MG63 (cell line): ENCODE measurements around the gene CTNNBL1. TPM values are rescaled to one million over a fixed set of nuclear protein-coding genes. Genes with fewer than 3 reads are reported as not detected.
A peak's percentile ranks its signal among the peaks of the same experiment; 100 is the strongest.
"Not testable (repeated sequence)": the region's sequence is repeated elsewhere in the genome, so short reads cannot be mapped to it uniquely, and the experiment has no call there.

ENCODE experiments used
- DNase-seq: peaks from one replicate; pipeline ENCODE4 v3.0.0-alpha.2; 2020
- H3K27me3 ChIP-seq: fragments of 250-450 bp; sonication (Bioruptor Pico); 2 replicates; pipeline ENCODE4 v1.5.1; 2020; ENCODE audit warnings: mild to moderate bottlenecking, moderate library complexity
- H3K36me3 ChIP-seq: fragments of 250-450 bp; sonication (Bioruptor Pico); 2 replicates; pipeline ENCODE4 v1.5.1; 2020; ENCODE audit warnings: mild to moderate bottlenecking, moderate library complexity
- H3K4me3 ChIP-seq: fragments of 250-450 bp; sonication (Bioruptor Pico); 2 replicates; pipeline ENCODE4 v1.5.1; 2020; ENCODE audit warnings: mild to moderate bottlenecking, moderate library complexity
- H3K9me3 ChIP-seq: fragments of 250-450 bp; sonication (Bioruptor Pico); 2 replicates; pipeline ENCODE4 v1.5.1; 2020; ENCODE audit warnings: mild to moderate bottlenecking, moderate library complexity
- total RNA-seq: library from RNA; depleted of rRNA; stranded (reverse); fragments of >200 nt; shearing (Covaris generic); gene quantifications from 2 replicates; pipeline ENCODE4 v1.2.3, GENCODE V29; 2014; ENCODE audit warnings: low replicate concordance

CTNNBL1 gene
- total RNA-seq, 1 experiment from 2014 or later: 44.9 TPM

DNA sequence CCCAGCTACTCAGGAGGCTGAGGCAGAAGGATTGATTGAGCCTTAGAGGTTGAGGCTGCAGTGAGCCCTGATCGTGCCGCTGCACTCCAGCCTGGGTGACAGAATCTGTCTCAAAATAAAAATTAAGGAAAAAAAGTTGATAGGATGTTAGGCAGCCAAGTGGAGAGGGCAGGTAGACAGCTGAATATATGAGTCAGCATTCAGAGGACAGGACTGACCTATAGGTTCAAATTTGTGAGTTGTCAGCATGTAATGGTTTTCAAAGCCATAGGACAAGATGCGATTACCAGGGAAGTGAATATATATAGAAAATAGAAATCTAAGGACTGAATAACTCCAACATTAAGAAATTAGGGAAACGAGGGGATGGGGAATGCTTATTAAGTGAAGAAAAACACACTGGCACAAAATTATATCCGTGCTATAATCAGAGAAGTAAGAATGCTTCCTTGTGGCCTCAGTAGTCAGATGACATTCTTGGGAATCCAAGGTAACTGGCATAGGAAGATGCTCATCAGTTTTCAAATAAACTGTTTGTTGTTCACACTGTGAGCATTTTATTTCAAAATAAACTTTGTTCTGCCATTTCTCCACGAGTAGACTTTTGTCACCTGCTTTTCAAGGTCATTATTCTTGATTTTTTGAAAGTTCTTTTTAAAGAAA is 145.1 kb downstream of the CTNNBL1 start:
- Histone ChIP-seq H3K36me3 (peaks cover 10% of the 10 kb centered on the region), H3K27me3 (no peaks in the 10 kb centered on the region), H3K4me3 (no peak overlapping the region), H3K9me3 (peaks cover 2% of the 10 kb centered on the region; the same call in 1 of the 2 replicates)
- DNase-seq: no peak

DNA sequence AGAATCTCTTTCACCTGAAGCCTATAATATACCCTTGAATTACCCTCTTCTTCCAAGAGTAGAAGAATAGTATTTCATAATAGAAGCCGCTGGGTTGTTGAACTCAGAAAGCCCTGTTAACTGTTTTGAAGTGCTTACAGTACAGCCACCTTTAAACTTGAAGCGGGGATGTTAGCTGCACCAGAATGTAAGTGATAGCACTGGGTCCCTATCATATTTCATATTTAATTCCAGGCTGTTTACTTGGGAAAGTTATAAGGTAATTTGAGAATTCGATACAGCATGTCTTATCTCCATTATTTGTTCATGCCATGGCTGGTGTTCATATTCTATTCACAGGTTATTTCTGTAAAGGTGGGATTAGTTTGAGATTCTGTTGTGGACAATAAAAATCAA is 145.6 kb downstream of the CTNNBL1 start:
- no peaks in the 10 kb centered on the region for H3K27me3 ChIP-seq
- H3K36me3 ChIP-seq: peaks cover 10% of the 10 kb centered on the region
- H3K9me3 ChIP-seq: peaks cover 2% of the 10 kb centered on the region; the same call in 1 of the 2 replicates
- H3K4me3 ChIP-seq: no peak overlapping the region
- no peak for DNase-seq

DNA sequence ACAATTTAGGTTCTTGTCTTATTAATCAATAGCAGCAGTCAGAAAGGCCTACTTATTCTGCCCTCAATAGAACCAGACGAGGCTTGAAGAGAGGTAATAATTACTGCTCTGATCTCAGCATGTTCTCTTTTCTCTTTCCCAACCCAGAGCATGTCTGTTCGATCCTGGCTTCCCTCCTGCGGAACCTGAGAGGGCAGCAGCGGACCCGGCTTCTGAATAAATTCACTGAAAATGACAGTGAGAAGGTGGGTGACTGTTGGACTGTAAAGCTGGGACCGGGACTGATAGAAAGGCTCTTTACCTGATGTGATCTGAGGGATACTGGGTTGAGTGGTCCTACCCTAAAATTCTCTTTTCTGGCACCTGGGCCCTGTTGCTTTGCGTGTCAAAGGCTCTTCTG is 146.1 kb downstream of the CTNNBL1 start:
- no peak for DNase-seq
- H3K36me3 ChIP-seq: peaks cover 10% of the 10 kb centered on the region
- H3K27me3 ChIP-seq: no peaks in the 10 kb centered on the region
- H3K4me3 ChIP-seq: no peak overlapping the region
- peaks cover 2% of the 10 kb centered on the region; the same call in 1 of the 2 replicates for H3K9me3 ChIP-seq

DNA sequence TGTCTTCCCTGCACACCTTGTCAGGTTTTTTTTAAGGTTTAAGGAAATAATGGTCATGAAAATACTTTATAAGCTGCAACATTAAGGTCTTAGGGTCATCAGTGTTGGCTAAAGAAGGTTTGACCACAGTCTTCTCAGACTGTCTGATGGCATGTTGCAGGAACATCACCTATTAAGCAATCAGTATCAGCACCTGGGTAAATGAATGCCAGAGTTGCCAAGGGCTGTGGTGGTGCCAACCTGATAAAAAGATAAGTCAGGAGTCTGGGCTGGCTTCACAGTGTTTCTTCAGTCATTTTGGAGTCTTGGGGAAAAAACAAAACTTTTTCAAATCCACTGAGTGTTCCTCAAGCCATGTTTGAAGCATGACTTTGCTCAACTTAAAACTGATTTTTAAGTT is 147.6 kb downstream of the CTNNBL1 start:
- Histone ChIP-seq H3K9me3 (peaks cover under 1% of the 10 kb centered on the region; the same call in 1 of the 2 replicates), H3K36me3 (peaks cover 10% of the 10 kb centered on the region), H3K4me3 (no peak overlapping the region), H3K27me3 (no peaks in the 10 kb centered on the region)
- DNase-seq: no peak

DNA sequence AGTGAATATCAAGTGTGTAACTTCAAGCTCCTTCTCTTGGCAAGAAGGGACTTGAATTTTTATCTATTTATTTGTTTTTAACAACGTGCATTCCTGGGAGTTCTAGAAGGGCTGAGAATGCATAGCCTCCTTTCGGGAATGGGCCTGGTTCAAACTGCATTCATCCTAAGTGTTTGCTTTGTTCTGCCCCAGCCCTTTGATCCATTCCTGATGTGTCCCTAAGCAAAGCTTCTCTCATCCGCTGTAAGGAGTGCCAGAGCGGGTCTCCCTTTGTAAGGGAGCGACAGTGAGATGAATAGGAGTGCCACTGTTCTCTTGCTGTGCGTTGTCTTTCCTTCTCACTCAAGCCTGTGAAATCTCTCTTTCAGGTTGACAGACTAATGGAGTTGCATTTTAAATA is 148.1 kb downstream of the CTNNBL1 start:
- DNase-seq: no peak

DNA sequence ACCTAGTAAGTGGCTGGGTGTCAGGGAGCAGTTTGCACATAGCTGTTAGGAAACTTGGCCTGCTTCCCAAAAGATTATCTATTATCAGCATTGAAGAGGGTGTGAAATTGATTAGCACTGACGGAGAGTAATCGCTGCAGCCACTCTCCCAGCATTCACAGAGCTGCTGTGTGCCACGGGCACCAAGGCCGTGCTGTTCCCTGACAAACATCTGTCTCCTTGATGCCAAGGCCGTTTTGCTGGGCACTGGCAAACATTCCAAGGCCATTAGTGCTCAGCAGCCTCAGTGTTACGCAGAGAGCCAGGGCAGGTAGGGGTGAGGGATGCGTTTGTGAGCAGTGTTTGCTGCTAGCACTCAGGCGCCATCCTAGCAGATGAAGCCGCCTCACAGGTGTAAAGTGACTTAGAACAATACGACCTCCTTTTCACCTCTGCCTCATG is 151.4 kb downstream of the CTNNBL1 start:
- H3K27me3 ChIP-seq: no peaks in the 10 kb centered on the region
- H3K4me3 ChIP-seq: no peak overlapping the region
- H3K36me3 ChIP-seq: peaks cover 7% of the 10 kb centered on the region
- no peak for DNase-seq
- no peaks in the 10 kb centered on the region for H3K9me3 ChIP-seq

More for the DNA sequence above, 148.1 kb downstream of the CTNNBL1 start:
- Histone ChIP-seq H3K36me3 (peaks cover 10% of the 10 kb centered on the region), H3K4me3 (no peak overlapping the region), H3K9me3 (no peaks in the 10 kb centered on the region), H3K27me3 (no peaks in the 10 kb centered on the region)

DNA sequence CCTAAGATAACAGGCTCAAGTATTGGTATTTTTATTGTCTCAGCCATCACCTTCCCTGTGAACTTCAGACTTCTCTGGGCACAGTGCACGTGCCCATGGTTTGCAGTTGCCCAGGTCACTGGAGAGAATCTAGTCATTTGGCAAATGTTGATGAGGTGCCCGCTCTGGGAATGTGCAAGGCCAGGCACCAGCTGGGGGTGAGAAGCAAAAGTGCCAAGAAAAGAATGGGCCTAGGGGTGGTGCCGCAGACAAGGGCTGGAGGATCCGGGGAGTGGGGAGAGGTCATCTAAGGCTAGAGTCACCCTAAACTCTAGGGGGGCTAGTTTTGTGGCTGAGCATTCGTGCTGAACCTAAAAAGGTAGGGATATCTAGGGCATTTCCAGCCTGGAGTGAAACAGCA is 152.0 kb downstream of the CTNNBL1 start:
- no peak for DNase-seq
- Histone ChIP-seq H3K27me3 (no peaks in the 10 kb centered on the region), H3K9me3 (no peaks in the 10 kb centered on the region), H3K4me3 (no peak overlapping the region), H3K36me3 (peaks cover 6% of the 10 kb centered on the region)

DNA sequence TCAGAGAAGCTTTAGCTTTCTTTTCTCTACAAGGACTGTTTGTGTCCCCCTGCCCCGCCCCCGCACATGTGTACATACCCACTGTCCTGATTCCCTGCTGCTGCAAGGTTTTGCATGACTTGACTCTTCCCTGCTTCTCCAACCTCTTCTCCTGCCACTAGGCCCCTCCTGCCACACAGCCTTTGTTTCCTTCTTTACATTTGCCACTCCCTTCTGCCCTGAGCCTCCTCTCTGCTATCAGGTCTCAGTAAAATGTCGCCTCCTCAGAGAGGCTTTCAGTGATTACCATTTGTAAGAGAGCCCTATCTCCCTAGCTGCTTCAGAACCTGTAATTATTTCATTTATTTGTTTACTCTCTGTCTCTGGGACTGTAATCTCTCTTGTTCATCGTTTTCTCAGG is 152.7 kb downstream of the CTNNBL1 start:
- Histone ChIP-seq H3K27me3 (no peaks in the 10 kb centered on the region), H3K36me3 (peaks cover 6% of the 10 kb centered on the region), H3K9me3 (no peaks in the 10 kb centered on the region), H3K4me3 (no peak overlapping the region)
- DNase-seq: no peak

DNA sequence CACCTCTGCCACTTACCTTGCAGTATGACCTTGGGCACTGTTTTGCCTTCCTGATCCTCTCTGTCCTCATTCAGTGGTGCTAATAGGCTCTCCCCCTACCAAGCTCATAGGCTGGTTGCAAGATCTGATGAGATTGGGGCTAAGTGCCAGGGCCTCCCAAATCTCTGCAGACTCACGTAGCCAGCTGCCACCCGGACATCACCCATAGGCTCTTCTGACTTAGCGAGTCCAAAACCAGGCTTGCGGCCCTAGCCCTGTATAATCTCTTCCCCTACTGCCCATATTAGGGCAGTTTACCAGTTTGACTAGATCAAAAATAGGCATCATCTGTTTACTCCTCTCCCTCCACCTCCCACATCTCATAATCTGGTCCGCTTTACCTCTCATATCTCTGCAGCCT is 154.9 kb downstream of the CTNNBL1 start:
- no peaks in the 10 kb centered on the region for H3K9me3 ChIP-seq
- H3K4me3 ChIP-seq: no peak overlapping the region
- no peak for DNase-seq
- H3K36me3 ChIP-seq: peaks cover 7% of the 10 kb centered on the region
- no peaks in the 10 kb centered on the region for H3K27me3 ChIP-seq

DNA sequence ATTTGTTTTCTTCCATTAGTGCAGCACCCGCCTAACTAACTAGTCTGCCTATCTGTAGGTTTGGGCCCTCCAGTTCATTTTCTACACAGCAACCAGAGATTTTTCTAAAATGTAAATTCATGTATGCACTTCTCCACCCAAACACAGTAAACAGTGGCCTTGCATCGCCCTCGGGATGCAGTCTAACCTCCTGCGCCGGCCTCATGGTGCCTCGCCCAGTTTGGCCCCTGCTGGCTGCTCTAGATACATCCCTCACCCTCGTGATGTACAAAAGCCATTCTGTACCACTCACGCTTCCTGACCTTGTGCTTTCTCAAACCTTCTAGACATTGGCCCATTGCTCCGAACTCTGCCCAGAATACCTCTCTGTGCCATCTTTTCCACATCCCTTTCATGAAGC is 155.3 kb downstream of the CTNNBL1 start:
- Histone ChIP-seq H3K27me3 (no peaks in the 10 kb centered on the region), H3K4me3 (no peak overlapping the region)
- no peak for DNase-seq

DNA sequence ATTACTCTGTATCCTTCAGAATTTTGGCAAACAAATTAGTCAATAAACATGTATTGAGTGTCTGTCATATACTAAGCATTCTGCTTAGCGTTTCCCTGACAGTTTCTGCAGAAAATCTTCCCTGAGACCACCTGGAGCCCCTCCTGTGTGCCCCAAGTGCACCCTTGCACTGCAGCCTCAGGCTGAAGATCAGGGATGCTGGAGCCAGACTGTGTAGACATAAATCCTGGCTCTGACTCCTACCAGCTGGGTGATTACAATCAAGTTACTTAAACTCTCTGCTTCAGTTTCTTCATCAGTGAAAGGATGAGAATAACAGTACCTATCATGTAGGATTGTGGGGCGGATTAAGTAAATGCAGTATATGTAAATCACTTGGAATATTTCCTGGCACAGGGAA is 155.7 kb downstream of the CTNNBL1 start:
- no peaks in the 10 kb centered on the region for H3K9me3 ChIP-seq
- H3K4me3 ChIP-seq: no peak overlapping the region
- H3K36me3 ChIP-seq: peaks cover 9% of the 10 kb centered on the region
- DNase-seq: no peak
- no peaks in the 10 kb centered on the region for H3K27me3 ChIP-seq

More for the DNA sequence above, 155.3 kb downstream of the CTNNBL1 start:
- peaks cover 9% of the 10 kb centered on the region for H3K36me3 ChIP-seq
- H3K9me3 ChIP-seq: no peaks in the 10 kb centered on the region

DNA sequence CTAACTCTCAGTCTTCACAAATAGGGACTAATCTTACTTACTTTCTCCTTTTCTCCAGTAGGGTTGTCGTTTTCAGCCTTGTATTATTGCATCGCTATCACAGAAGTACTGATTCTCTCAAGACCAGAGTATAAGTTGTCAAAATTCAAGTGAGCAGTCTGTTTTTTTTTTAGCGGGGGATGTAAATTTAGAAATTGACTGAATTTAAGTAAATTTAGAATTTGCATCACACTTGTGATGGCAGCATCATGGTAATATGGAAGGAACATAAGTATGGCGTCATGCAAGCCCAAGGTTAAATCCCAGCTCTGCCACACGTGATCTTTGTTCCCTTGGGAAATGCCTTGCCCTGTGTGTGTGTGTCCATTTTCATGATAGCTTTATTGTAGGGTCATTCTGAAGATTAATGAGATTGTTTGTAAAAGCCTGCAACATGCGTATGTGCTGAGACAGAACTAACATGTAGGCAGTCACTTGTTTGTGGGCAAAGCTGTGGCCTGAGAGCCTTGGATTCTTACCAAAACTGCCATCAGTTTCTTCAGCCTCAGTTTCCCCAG is 156.3 kb downstream of the CTNNBL1 start:
- no peaks in the 10 kb centered on the region for H3K9me3 ChIP-seq
- H3K27me3 ChIP-seq: no peaks in the 10 kb centered on the region
- no peak for DNase-seq
- H3K36me3 ChIP-seq: peaks cover 9% of the 10 kb centered on the region
- no peak overlapping the region for H3K4me3 ChIP-seq

DNA sequence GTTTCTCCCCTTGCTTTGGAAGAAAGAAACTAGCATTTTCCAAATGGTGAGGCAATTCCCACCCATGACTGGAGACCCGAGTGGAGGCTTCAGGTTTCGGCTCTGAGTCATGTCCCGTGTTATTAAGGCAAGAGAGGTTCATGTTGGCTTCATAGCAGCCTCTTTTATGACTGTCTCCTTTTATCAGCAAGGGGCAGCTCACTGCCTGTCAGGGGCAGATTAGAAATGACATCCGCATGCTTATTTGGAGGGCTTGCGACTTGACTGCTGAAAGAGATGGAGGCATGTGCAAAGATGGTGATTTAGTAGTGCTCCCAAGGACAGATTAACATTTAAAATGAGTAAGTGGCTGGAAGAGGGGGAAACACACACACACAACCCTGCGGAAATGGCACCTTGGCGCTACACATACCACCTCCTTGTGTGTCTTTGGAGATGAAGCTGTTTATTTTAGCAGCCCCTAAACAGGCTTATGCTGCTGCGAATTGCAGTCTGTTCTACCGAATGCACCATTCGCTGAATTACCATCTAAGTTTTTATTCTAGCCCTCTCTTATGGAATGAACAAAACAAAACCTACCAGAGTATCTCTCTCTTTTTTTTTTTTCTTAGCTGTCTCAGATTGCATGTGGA is 157.0 kb downstream of the CTNNBL1 start:
- no peaks in the 10 kb centered on the region for H3K9me3 ChIP-seq
- no peaks in the 10 kb centered on the region for H3K27me3 ChIP-seq
- H3K36me3 ChIP-seq: peaks cover 9% of the 10 kb centered on the region
- no peak for DNase-seq
- no peak overlapping the region for H3K4me3 ChIP-seq

DNA sequence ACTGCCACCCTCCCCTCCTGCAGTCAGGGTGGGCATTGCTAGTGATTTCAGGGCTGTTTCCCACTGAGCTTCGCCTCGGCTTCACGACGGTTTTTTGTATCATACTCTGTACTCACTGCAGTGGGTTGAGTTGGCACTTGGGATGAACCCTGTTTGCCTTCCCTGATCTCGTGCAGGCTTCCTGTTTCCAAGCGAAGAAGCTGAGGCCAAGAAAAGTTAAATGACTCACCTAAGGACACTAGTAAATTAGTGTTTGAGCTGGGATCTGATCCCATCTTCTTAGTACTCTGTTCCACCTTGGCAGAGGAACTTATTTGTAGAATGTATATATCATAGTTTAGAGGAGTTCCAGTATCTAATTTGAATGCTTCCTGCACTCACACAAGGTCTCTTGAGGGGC is 158.8 kb downstream of the CTNNBL1 start:
- H3K9me3 ChIP-seq: no peaks in the 10 kb centered on the region

DNA sequence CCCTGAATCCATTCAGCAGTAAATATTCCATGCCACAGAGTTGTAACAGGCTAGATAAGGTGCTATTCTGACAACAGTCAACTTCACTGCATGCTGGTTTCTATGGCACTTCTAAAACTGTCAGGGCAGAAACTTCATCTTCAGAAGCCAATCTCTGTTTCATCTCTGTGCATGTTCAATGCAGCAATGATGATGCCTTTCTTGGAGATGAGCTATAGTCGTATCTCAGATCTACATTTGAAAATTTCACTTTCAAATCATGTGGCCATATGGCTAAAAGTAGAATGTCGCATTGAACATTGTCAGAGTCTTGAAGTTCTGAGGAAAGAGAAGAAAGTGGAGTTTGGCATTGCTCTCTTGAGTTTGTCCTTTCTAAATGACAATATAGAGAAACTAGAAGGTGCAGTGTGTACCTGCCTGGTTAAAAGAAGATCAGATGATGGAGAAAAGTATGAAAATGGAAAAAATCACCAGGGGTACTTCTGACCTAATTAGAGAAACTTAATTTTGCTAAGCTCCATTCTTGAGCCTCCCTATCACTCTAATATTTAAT is 160.1 kb downstream of the CTNNBL1 start:
- DNase-seq: no peak
- no peak overlapping the region for H3K4me3 ChIP-seq
- peaks cover 9% of the 10 kb centered on the region for H3K36me3 ChIP-seq
- no peaks in the 10 kb centered on the region for H3K9me3 ChIP-seq
- H3K27me3 ChIP-seq: no peaks in the 10 kb centered on the region

More for the DNA sequence above, 158.8 kb downstream of the CTNNBL1 start:
- H3K27me3 ChIP-seq: no peaks in the 10 kb centered on the region
- H3K4me3 ChIP-seq: no peak overlapping the region
- peaks cover 9% of the 10 kb centered on the region for H3K36me3 ChIP-seq
- DNase-seq: peak; percentile 64

DNA sequence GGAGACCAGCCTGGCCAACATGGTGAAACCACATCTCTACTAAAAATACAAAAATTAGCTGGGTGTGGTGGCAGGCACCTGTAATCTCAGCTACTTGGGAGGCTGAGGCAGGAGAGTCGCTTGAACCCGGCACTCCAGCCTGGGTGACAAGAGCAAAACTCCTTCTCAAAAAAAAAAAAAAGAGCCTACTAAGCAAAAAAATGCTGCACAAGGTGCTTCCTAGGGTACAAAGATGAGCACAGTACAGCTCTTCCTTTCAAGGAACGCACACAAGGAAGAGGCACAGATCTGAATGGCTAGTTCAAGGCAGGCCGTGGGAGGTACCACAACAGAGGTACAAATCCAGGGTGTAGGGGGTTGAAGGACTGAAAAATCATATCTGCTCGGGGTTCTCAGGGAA is 162.2 kb downstream of the CTNNBL1 start:
- DNase-seq, H3K4me3 ChIP-seq, H3K9me3 ChIP-seq, H3K27me3 ChIP-seq: not testable (repeated sequence)
- H3K36me3 ChIP-seq: peaks cover 18% of the 10 kb centered on the region

DNA sequence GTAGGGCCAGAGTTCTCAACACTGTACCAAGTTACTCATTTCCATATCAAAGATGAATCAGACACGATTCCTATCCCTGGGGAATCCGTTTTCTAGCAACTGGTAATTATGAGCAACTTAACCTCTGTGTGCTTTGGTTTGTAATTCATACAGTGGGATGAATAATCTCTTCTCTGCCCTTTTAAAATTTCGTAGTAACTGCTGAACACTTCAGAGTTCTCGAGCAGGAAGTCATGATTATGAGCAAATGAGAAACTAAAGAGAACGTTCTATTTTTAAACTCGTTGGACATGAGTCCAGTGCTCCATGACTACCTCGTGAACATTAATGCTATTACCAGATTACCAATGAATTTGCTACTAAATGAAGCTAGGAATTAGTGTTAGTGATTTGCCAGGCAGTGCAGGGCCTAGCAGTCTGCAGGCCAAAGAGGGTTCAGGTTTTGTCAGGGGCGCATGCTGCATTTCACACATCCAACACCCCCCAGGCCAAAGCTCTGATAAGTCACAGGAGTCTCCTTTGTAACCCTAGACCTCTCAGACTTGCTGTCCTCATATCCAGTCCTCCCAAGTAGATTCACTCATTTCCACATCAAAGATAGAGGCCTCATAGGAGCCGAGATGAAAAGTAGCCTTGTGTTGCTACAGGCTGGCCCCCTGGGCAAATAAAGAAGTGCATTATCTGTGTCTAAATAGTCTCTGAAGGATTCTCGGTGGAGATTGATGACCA is 163.3 kb downstream of the CTNNBL1 start:
- DNase-seq: no peak
- Histone ChIP-seq H3K4me3 (no peak overlapping the region), H3K36me3 (peaks cover 18% of the 10 kb centered on the region), H3K9me3 (no peaks in the 10 kb centered on the region), H3K27me3 (no peaks in the 10 kb centered on the region)
